Panc1 (cell line): Measurements from ENCODE around the gene DGCR8. TPM values are rescaled to one million over a fixed set of nuclear protein-coding genes. Genes with fewer than 3 reads are reported as not detected.
A peak's percentile ranks its signal among the peaks of the same experiment; 100 is the strongest.

Experiments
- ATAC-seq: fragments of 200-7000 bp; cut with Tn5 transposase; 2 replicates; pipeline ENCODE4 v1.9.1; 2020; ENCODE audit warnings: mild to moderate bottlenecking, moderate library complexity
- BruUV-seq: library from RNA; stranded (reverse); fragments of 400-500 nt; replicated peaks from 2 replicates; lab custom pipeline; 2021; lab: Mats Ljungman, UMichigan
- CTCF ChIA-PET: fragments of 300-600 bp; sonication (Branson Sonifier 250); formaldehyde crosslinking; loops from one replicate; lab custom pipeline; 2022; ENCODE audit warnings: antibody characterized with exemption; lab: Charles Lee
- POLR2A ChIA-PET: fragments of 300-600 bp; sonication (Branson Sonifier 250); formaldehyde crosslinking; loops from one replicate; lab custom pipeline; 2022; ENCODE audit warnings: antibody characterized with exemption; lab: Charles Lee
- DNase-seq: peaks from one replicate; pipeline ENCODE4 v3.0.0-alpha.2; 2010; ENCODE audit warnings: low read depth, low spot score
- H3K27ac ChIP-seq: 2 replicates; pipeline ENCODE4 v1.5.1; 2011; ENCODE audit warnings: mild to moderate bottlenecking, low read length, inconsistent platforms
- H3K27me3 ChIP-seq: fragments of 200-500 bp; sonication (Bioruptor generic); 2 replicates; pipeline ENCODE4 v1.6.0; 2014; ENCODE audit warnings: low read length, inconsistent platforms; ENCODE audit not compliant: control insufficient read depth, insufficient read depth
- H3K36me3 ChIP-seq: fragments of 200-500 bp; sonication (Bioruptor generic); 2 replicates; pipeline ENCODE4 v1.5.1; 2014; ENCODE audit warnings: inconsistent platforms, mild to moderate bottlenecking, low read length, moderate library complexity; ENCODE audit not compliant: control insufficient read depth, insufficient read depth
- H3K4me1 ChIP-seq: 2 replicates; pipeline ENCODE4 v1.5.1; 2011; ENCODE audit warnings: inconsistent platforms, mild to moderate bottlenecking, low read length, moderate library complexity; ENCODE audit not compliant: control insufficient read depth, insufficient read depth
- H3K4me3 ChIP-seq, 2 experiments: 2 replicates each; pipeline ENCODE4 v1.5.1; 2011 to 2012; ENCODE audit warnings: low read depth in 2 of 2, low read length in 2 of 2, mild to moderate bottlenecking in 2 of 2, inconsistent platforms in 1 of 2, moderate library complexity in 1 of 2
- H3K9me3 ChIP-seq: fragments of 200-500 bp; sonication (Bioruptor generic); 2 replicates; pipeline ENCODE4 v1.5.1; 2014; ENCODE audit warnings: low read depth, mild to moderate bottlenecking, inconsistent platforms, low read length, moderate library complexity; ENCODE audit not compliant: control insufficient read depth, insufficient read depth
- CTCF ChIP-seq: fragments of 450-650 bp; IDR thresholded peaks from 2 replicates; pipeline ENCODE4 v1.5.1; 2017; ENCODE audit warnings: mild to moderate bottlenecking
- POLR2AphosphoS5 ChIP-seq: IDR thresholded peaks from 2 replicates; pipeline ENCODE4 v1.6.1; 2012; ENCODE audit warnings: mild to moderate bottlenecking, low read depth, low read length, moderate library complexity
- REST ChIP-seq, 2 experiments: IDR thresholded peaks; 2 replicates each; pipeline ENCODE4 v1.6.1; 2011 to 2012; ENCODE audit warnings: low read depth in 2 of 2, control low read depth in 1 of 2, low read length in 1 of 2, mild to moderate bottlenecking in 1 of 2, moderate library complexity in 1 of 2; ENCODE audit not compliant: insufficient read depth in 1 of 2
- SIN3A ChIP-seq: IDR thresholded peaks from 2 replicates; pipeline ENCODE4 v1.6.1; 2012; ENCODE audit warnings: low read depth, mild to moderate bottlenecking, low read length, moderate library complexity, borderline replicate concordance; ENCODE audit not compliant: insufficient read depth
- TCF7L2 ChIP-seq: IDR thresholded peaks from 2 replicates; pipeline ENCODE4 v1.6.1; 2011; ENCODE audit warnings: mild to moderate bottlenecking, low read depth, low read length, inconsistent platforms
- in situ Hi-C: cut with HindIII; loops from 2 replicates; pipeline ENCODE4 v1.10.0; 2016; ENCODE audit warnings: low sequenced_read_pairs, low pct_unique_long_range_greater_than_20kb
- intact Hi-C: fragments of 100-400 bp; cut with micrococcal nuclease; formaldehyde crosslinking; loops from one replicate; pipeline ENCODE4 v1.10.0; 2022; ENCODE audit not compliant: unreplicated experiment
- total RNA-seq: library from RNA; stranded (reverse); gene quantifications from one replicate; pipeline ENCODE4 v1.2.1, GENCODE V29; 2021; ENCODE audit not compliant: unreplicated experiment

DGCR8 gene
- total RNA-seq, 1 experiment from 2014 or later = 35.0 TPM

- CTCF ChIA-PET = interaction anchor here (0.7 kb wide), 1 partner anchor 366 kb away, joined by 3 read pairs; no protein-coding TSS in a partner anchor
- in situ Hi-C loops (no loop called here), intact Hi-C loops (no loop called here)
- BruUV-seq = no TSS peak
- H3K9me3 ChIP-seq = no peaks in the 10 kb centered on the region
- POLR2A ChIA-PET = no interaction called here
- peaks cover 3% of the 10 kb centered on the region for H3K36me3 ChIP-seq
- H3K4me3 ChIP-seq = no peak overlapping the region
- H3K27ac ChIP-seq = no peak overlapping the region
- H3K4me1 ChIP-seq = peaks cover 11% of the 10 kb centered on the region
- TF ChIP-seq CTCF (no peak), REST (IDR thresholded peaks at IDR 0.05; ENCODE audit: insufficient read depth in 1 of 2, low read depth in 2 of 2, low read length in 1 of 2) (no peak), POLR2AphosphoS5 (no peak), TCF7L2 (no peak), SIN3A (no peak)
- ATAC-seq (no peak), DNase-seq (no peak)
- no peaks in the 10 kb centered on the region for H3K27me3 ChIP-seq
Observed at GRCh38 chr22:20086101-20086599, 6.1 kb downstream of the DGCR8 start.

- Histone ChIP-seq H3K36me3 (peaks cover 4% of the 10 kb centered on the region), H3K4me1 (peaks cover 8% of the 10 kb centered on the region), H3K9me3 (no peaks in the 10 kb centered on the region), H3K27me3 (no peaks in the 10 kb centered on the region), H3K27ac (no peak overlapping the region), H3K4me3 (no peak overlapping the region)
- no peak for ATAC-seq
- TF ChIP-seq CTCF = no peak
- TF ChIP-seq POLR2AphosphoS5 = no peak
- no peak for TF ChIP-seq SIN3A
- TF ChIP-seq REST (IDR thresholded peaks at IDR 0.05; ENCODE audit: insufficient read depth in 1 of 2, low read depth in 2 of 2, low read length in 1 of 2) = no peak
- TF ChIP-seq TCF7L2 = no peak
- intact Hi-C loops (no loop called here), in situ Hi-C loops (no loop called here)
- ChIA-PET CTCF (interaction anchor here (0.7 kb wide), 1 partner anchor 367 kb away, joined by 3 read pairs; no protein-coding TSS in a partner anchor), POLR2A (no interaction called here)
- DNase-seq = no peak
- BruUV-seq = TSS peak; percentile 27
Observed at GRCh38 chr22:20086763-20087162, 6.7 kb downstream of the DGCR8 start.
